Measurements from ENCODE around the gene RAD51AP1.

RAD51AP1 gene

DNA sequence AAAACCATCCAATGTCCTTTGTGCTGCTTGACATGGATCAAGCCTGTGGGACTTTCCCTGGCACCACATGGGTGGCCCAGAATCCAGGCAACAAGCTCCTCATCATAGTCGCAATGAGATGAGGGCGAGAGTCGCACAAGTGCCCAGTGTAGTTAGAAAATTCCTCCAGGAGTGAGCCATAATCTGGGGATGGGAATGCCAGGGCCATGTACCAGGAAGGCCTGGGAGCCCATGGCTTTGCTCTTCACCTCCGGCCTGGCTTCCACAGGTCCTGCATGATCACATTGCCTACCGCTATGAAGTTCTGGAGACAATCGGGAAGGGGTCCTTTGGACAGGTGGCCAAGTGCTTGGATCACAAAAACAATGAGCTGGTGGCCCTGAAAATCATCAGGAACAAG lies 57.2 kb downstream of the RAD51AP1 start:
- DNase-seq (ENCODE audit: low read depth) = no peak

DNA sequence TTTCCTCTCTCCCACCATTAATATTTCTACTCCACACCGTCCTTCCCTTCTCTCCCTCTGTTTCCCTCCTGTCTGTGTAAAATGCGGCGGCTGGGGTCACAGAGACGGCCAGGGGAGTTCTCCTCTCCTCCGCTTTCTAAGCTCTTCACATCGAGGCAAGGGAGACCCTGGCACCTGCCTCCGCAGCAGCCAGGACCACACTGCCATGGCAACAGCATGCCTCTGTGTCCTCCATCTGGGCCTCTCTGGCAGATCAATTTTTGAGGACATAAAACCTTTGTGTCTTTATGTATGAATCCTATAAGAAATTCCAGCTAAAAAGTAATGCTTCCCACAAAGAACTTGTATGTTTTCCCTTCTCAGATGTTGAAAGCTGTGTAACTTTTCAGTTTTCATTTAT lies 64.7 kb downstream of the RAD51AP1 start:
- no peak for DNase-seq (ENCODE audit: low read depth)

DNA sequence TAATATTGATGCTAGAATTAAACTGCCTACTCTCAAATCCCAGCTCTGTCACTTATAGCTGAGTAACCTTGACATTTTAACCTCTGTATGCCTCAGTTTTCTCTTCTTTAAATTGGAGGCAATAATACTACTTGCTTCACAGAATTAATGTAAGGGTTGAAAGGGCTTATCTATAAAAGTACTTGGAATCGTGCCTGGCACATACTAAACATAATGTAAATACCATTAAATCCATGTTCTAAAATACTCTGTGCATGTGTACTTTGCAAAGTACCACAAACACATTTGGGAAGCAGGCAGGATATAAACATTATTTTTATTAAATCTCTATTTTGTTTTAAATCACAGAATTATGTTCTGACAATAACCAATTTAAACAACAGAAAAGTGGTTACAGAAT lies 65.3 kb downstream of the RAD51AP1 start:
- DNase-seq (ENCODE audit: low read depth) = no peak

DNA sequence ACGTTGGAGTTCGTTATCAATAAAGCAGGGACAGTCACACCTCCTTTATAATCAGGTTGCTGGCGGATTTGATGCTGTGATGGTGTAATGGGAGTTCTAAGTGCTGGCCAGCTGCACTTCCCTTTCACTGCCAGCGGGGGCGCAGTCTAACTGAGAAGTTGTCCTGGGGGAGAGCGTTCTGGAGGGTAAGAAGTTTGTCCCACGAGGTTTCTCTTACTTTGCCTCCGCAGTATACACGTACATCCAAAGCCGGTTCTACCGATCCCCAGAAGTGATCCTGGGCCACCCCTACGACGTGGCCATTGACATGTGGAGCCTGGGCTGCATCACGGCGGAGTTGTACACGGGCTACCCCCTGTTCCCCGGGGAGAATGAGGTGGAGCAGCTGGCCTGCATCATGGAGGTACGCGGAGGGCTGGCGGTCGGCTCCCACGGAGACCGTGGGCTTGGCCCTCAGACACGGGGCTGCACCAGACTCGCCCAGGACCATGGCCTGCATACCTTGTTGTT lies 66.0 kb downstream of the RAD51AP1 start:
- DNase-seq (ENCODE audit: low read depth) = peak; percentile 65

DNA sequence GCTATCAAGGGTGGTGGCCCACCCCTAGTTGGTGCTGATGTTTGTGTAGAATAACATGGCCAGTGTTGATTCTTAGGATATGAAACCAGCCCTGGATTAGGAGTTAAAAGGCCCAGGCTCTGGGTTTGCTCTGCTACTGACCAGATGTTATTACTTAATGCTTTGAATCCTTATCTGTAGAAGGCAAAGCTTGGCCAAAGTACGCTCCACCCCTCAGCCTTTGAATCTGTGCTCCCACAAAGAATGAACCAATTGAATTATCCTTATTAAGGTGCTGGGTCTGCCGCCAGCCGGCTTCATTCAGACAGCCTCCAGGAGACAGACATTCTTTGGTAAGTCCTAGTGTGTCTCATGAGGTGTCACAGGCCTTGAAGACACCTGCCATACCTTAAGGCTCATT lies 68.4 kb downstream of the RAD51AP1 start:
- no peak for DNase-seq (ENCODE audit: low read depth)

DNA sequence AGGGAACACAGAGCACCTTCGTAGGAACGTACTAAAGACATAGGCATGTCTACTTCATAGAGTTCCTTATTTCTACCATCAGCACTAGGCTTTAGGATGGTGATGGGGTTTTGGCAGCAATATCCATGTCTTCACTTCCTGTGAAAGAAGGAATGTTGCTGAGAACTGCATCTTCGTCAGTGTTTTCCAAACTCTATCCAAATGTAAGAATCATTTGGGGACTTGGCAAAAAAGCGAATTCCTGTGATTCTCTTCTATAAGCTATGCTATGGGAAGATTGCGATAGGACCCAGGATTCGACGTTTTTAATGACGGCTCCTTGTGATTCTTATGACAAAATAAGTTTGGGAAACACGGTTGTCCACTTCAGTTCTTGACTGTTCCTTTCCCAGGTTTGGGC lies 70.4 kb downstream of the RAD51AP1 start:
- no peak for DNase-seq (ENCODE audit: low read depth)

All from stimulated activated CD4-positive, alpha-beta T cell treated with anti-CD3 and anti-CD28 coated beads, Interleukin-2, amount 100 ng/mL, for 4 hours (primary cell).